Esophagus (tissue), 2 donors: ENCODE data around the gene ADGRB3. TPM values are rescaled to one million over a fixed set of nuclear protein-coding genes. Genes with fewer than 3 reads are reported as not detected.

ENCODE experiments used
- H3K27ac ChIP-seq, 2 donors: one replicate each; pipeline ENCODE4 v1.5.1; 2013; ENCODE audit warnings: low read depth in 2 of 2, mild to moderate bottlenecking in 2 of 2, inconsistent platforms in 1 of 2, low read length in 1 of 2, moderate library complexity in 1 of 2
- H3K27me3 ChIP-seq, 2 donors: one replicate each; pipeline ENCODE4 v1.6.1; 2013; ENCODE audit warnings: low read length in 2 of 2, control low read depth in 1 of 2, mild to moderate bottlenecking in 1 of 2; ENCODE audit not compliant: insufficient read depth in 2 of 2, control insufficient read depth in 1 of 2
- H3K36me3 ChIP-seq, 2 donors: one replicate each; pipeline ENCODE4 v1.6.1; 2013; ENCODE audit warnings: low read length in 1 of 2; ENCODE audit not compliant: control insufficient read depth in 2 of 2, insufficient read depth in 2 of 2
- H3K4me1 ChIP-seq, 2 donors: one replicate each; pipeline ENCODE4 v1.6.1; 2013; ENCODE audit warnings: low read length in 1 of 2; ENCODE audit not compliant: control insufficient read depth in 2 of 2, insufficient read depth in 2 of 2
- H3K4me3 ChIP-seq, 2 donors: one replicate each; pipeline ENCODE4 v1.5.1; 2013; ENCODE audit warnings: low read length in 2 of 2, mild to moderate bottlenecking in 2 of 2, low read depth in 1 of 2, moderate library complexity in 1 of 2
- H3K9me3 ChIP-seq, 2 donors: one replicate each; pipeline ENCODE4 v1.6.1; 2013; ENCODE audit warnings: mild to moderate bottlenecking in 2 of 2, low read depth in 1 of 2, low read length in 1 of 2, moderate library complexity in 1 of 2; ENCODE audit not compliant: control insufficient read depth in 2 of 2, insufficient read depth in 1 of 2
- WGBS, 2 donors: extraction: QIAGEN DNeasy Blood & Tissue Kit; methylation state at CpG; one replicate each; pipeline ENCODE4 v1.1.7; 2013; 5-methylcytosine and 5-hydroxymethylcytosine counted together
- polyA plus RNA-seq, 2 donors: library from polyadenylated mRNA; stranded (reverse); fragments of 200-250 nt; gene quantifications; one replicate each; pipeline ENCODE4 v1.2.3, GENCODE V29; 2013
- donor health status: healthy with polysubstance abuse.
- donor health status: Bipolar disorder and iron deficiency.

Gene ADGRB3
- polyA plus RNA-seq, 2 donors = 0.08 to 0.14 TPM

DNA sequence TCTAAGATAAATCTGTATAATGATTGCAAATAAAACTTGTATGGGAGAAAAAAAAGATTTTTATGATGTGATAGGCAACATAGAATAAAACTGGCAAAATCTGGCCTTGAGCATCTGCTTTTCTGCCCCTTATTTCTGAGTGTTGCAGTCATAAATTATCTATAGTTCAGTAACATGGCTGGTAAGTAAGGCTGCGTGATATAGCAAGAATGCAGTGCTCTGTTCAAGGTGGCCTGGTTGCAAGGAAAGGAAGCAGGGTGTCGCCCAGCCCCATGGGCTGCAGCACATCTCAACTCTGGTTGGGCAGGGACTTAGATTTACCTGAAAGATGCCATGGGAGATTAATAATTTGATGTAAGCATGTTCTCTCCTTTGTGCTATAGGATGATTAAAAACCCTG is 582.3 kb downstream of the ADGRB3 start:
- WGBS, 2 donors = 69 to 72% methylated on average over 2 of the region's 2 CpGs
- Histone ChIP-seq H3K27me3 (no peaks in the 10 kb centered on the region), H3K36me3 (no peaks in the 10 kb centered on the region)

DNA sequence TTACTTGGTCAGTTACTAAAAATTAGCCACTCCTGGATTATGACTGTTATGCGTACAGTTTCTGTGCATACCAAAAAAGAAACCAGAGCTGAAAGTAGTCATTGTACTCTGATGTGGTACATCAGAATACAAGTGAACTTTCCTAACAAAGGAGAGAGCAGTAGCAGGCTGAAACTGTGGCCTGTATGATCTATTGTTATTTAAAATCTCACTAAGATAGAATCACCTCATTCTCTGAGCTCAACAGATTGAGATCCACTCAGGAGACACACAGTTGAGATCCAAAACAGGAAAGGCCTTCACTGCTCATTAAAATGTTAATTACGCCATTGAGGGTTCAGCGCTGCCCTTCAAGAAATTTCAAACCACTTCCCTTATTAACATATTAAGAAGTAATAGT is 585.3 kb downstream of the ADGRB3 start:
- Histone ChIP-seq H3K27ac (no peak overlapping the region), H3K4me1 (no peaks in the 10 kb centered on the region), H3K27me3 (no peaks in the 10 kb centered on the region), H3K36me3 (no peaks in the 10 kb centered on the region), H3K4me3 (no peak overlapping the region), H3K9me3 (no peaks in the 10 kb centered on the region)
- WGBS, 2 donors = 75% methylated on average over 3 of the region's 3 CpGs

More for the DNA sequence above, 582.3 kb downstream of the ADGRB3 start:
- no peak overlapping the region for H3K4me3 ChIP-seq
- no peak overlapping the region for H3K27ac ChIP-seq
- no peaks in the 10 kb centered on the region for H3K4me1 ChIP-seq
- no peaks in the 10 kb centered on the region for H3K9me3 ChIP-seq

DNA sequence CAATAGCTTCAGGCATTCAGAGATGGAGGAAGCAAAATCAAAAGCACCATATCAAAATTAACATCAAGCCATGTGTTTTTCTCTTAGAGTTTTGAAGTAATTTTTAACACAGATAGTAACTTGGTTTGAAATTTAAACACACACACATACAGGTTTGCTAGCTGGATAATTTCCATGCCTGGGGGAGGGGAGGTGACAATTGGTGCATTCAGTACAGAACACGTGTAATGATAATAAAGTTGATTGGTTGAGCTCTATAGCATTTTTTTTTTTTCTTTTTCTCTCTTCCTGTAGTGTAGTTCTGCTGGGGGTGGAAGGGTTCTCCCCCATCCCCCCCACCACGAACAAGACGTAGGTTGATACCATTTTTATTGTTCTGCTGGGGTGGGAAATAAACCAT is 596.9 kb downstream of the ADGRB3 start:
- H3K4me1 ChIP-seq = no peaks in the 10 kb centered on the region
- WGBS, 2 donors = 51% methylated on average over 3 of the region's 3 CpGs
- H3K27ac ChIP-seq = no peak overlapping the region
- no peaks in the 10 kb centered on the region for H3K36me3 ChIP-seq
- H3K9me3 ChIP-seq = no peaks in the 10 kb centered on the region
- H3K27me3 ChIP-seq = no peaks in the 10 kb centered on the region
- no peak overlapping the region for H3K4me3 ChIP-seq

DNA sequence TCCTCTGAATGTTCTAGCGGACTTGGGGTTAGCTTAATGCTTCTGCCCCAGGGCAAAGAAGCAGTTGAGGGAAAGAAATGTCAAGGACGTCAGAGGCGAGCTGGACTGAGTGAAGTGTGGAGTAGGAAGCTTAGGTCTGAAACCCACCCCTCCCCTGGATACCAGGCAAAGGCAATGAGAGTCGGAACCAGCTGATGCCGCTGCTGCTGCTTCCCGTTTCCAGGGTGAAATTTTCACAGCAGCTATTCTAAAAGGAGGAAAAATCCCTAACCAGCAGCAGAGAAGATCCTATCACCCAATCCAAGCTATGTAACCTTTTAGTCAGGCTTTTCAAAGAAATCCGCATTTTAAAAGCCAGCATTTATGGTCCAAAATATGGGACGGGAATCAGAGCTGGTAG is 597.4 kb downstream of the ADGRB3 start:
- no peaks in the 10 kb centered on the region for H3K4me1 ChIP-seq
- H3K27ac ChIP-seq = no peak overlapping the region
- H3K27me3 ChIP-seq = no peaks in the 10 kb centered on the region
- H3K9me3 ChIP-seq = no peaks in the 10 kb centered on the region
- WGBS, 2 donors = 15 to 18% methylated on average over 8 of the region's 8 CpGs
- no peaks in the 10 kb centered on the region for H3K36me3 ChIP-seq
- H3K4me3 ChIP-seq = no peak overlapping the region

DNA sequence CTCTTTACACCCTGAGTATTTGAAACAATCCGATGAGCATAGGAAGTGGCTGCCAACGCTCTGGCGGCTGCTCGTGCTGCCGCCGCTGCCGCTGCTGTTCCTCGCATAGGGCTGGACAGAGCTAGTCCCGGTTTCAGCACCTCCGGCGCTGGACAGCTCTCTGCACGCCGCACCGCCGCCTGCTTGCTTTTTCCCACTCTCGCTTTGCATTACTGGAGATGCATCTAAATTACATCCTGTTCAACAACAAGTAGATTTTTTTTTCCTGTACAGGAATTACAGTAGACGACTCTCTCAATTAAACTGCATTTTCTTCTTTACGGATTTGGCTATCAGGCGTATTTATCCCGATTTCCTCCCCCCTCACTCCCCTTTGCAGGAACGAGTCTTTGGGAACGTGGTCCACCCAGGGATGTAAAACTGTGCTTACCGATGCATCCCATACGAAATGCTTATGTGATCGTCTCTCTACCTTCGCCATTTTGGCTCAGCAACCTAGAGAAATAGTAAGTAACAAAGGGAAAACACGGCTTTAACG is 597.9 kb downstream of the ADGRB3 start:
- no peaks in the 10 kb centered on the region for H3K27me3 ChIP-seq
- no peaks in the 10 kb centered on the region for H3K9me3 ChIP-seq
- no peak overlapping the region for H3K27ac ChIP-seq
- no peaks in the 10 kb centered on the region for H3K36me3 ChIP-seq
- H3K4me3 ChIP-seq = no peak overlapping the region
- 5 to 11% methylated on average over 28 of the region's 28 CpGs for WGBS, 2 donors
- no peaks in the 10 kb centered on the region for H3K4me1 ChIP-seq

DNA sequence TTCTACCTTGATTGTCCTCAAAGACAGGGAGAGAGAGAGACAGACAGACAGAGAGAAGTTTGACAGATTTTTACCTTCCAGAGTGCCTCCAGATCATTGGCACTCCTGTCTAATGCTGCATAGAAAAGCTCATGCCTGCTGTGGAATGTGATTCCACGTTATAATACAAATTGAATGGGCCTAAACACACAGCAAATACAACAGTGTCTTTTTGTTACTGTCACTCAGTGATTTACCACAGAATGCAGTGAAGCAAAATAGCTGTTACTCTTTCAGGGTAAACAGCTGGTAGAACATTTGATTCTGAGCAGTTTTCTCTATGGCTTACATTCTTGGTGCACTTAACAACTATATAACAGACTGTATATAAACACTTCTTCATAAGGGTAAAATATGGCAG is 603.0 kb downstream of the ADGRB3 start:
- H3K27ac ChIP-seq = no peak overlapping the region
- no peaks in the 10 kb centered on the region for H3K9me3 ChIP-seq
- no peaks in the 10 kb centered on the region for H3K4me1 ChIP-seq
- no peak overlapping the region for H3K4me3 ChIP-seq
- no peaks in the 10 kb centered on the region for H3K27me3 ChIP-seq
- H3K36me3 ChIP-seq = no peaks in the 10 kb centered on the region
- WGBS, 2 donors = 17 to 18% methylated on average over 1 of the region's 1 CpG

DNA sequence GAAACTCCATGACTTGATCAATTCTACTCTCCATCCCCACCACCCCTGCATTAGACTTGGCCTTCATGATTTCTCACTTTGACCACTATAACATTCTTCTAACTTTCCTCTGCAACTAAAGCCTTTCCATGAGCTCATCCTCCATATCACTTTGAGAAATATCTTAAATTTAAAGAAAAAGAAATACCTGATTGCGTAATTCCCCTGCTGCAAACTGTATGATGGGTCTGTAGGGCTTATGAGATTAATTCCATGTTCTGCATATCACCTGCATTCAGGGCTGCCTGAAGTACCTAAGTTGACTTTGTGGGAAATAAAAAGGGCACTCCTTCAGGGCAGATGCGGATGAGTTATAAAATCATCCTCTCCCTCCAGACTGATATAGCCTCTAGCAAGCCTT is 611.9 kb downstream of the ADGRB3 start:
- 83 to 92% methylated on average over 2 of the region's 2 CpGs for WGBS, 2 donors
- Histone ChIP-seq H3K27me3 (no peaks in the 10 kb centered on the region), H3K9me3 (no peaks in the 10 kb centered on the region), H3K4me3 (no peak overlapping the region), H3K27ac (no peak overlapping the region), H3K4me1 (no peaks in the 10 kb centered on the region), H3K36me3 (no peaks in the 10 kb centered on the region)

DNA sequence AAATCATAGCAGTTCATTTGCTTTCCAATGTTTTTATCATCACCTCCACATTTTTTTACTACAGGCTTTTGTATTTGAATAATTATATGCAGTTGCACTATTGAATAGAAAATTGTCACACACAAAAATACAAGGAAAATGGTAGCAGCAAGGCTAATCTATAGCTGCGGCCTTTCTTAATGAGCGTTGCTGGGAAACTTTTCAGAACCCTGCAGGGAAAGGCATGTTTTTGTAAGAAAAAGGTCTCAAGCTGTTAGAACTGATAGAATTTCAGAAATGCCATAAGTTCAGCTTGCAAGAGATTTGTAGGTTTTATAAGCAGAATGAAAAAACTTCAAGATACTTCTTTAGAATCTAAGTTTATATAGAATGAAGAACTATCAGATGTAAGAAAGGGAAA is 625.9 kb downstream of the ADGRB3 start:
- Histone ChIP-seq H3K4me3 (no peak overlapping the region), H3K36me3 (no peaks in the 10 kb centered on the region), H3K27me3 (no peaks in the 10 kb centered on the region), H3K4me1 (no peaks in the 10 kb centered on the region), H3K9me3 (peaks cover 0 to 4% of the 10 kb centered on the region in 2 donors), H3K27ac (no peak overlapping the region)
- WGBS, 2 donors = 58 to 74% methylated on average over 2 of the region's 2 CpGs

DNA sequence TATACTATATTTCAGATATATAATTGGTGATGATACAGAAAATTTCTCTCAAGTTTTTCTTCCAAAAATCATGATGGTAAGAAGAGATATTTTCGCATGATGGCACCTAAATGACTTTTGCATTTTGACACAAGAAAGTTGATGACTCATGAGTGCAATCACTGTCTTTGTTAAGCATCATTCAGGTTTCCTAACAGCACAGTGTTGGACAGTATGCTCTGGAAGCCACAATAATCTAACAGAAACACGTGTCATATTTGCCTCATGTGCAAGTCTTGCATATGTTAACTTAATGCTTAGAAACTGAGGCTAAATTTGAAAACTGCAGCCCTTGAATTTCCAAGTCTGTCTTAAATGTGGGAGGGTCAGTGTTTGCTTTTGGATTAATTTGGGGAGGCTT is 628.2 kb downstream of the ADGRB3 start:
- Histone ChIP-seq H3K4me1 (no peaks in the 10 kb centered on the region), H3K9me3 (peaks cover 0 to 4% of the 10 kb centered on the region in 2 donors), H3K27me3 (no peaks in the 10 kb centered on the region), H3K27ac (no peak overlapping the region), H3K4me3 (no peak overlapping the region), H3K36me3 (no peaks in the 10 kb centered on the region)
- 69 to 78% methylated on average over 2 of the region's 2 CpGs for WGBS, 2 donors

DNA sequence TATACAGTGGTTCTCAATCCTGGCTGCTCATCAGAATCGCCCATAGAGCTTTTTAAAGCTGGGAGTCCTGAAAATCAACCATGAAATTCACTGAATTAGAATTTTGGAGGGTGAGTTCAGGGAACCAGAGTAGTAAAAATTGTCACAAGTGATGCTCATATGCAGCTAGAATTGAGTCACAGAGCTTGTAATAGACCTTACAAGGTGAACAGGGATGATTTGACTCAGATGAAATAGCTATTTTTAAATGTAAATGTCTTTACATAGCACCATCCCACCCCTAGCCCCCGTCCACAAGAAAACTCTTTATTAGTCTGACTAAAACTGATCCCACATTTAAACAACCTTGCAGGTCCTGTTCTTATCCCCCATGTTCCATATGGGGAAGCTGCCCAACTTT is 630.0 kb downstream of the ADGRB3 start:
- 50 to 57% methylated on average over 2 of the region's 2 CpGs for WGBS, 2 donors
- Histone ChIP-seq H3K27ac (no peak overlapping the region), H3K4me3 (no peak overlapping the region), H3K36me3 (no peaks in the 10 kb centered on the region), H3K9me3 (peaks cover 0 to 4% of the 10 kb centered on the region in 2 donors), H3K27me3 (no peaks in the 10 kb centered on the region), H3K4me1 (no peaks in the 10 kb centered on the region)
